Measurements from ENCODE around the gene PIK3AP1.

GRCh38 chr10:96693431-96693830 lies 26.9 kb downstream of the PIK3AP1 start:
- TF ChIP-seq EZH2 (IDR thresholded peaks at IDR 0.05; ENCODE audit: low read depth): no peak
- no peak for TF ChIP-seq CTCF (conservative IDR thresholded peaks at IDR 0.05)
